ENCODE data around the gene FAM151B.
"Not testable (repeated sequence)": the region's sequence is repeated elsewhere in the genome, so short reads cannot be mapped to it uniquely, and the experiment has no call there.

FAM151B gene

GRCh38 chr5:80503641-80504040, 15.7 kb downstream of the FAM151B start:
- no peak for DNase-seq

GRCh38 chr5:80504833-80505232, 16.9 kb downstream of the FAM151B start:
- DNase-seq, result no peak

GRCh38 chr5:80507663-80508062, 19.8 kb downstream of the FAM151B start:
- DNase-seq, result no peak

GRCh38 chr5:80508844-80509243, 20.9 kb downstream of the FAM151B start:
- no peak for DNase-seq

DNA sequence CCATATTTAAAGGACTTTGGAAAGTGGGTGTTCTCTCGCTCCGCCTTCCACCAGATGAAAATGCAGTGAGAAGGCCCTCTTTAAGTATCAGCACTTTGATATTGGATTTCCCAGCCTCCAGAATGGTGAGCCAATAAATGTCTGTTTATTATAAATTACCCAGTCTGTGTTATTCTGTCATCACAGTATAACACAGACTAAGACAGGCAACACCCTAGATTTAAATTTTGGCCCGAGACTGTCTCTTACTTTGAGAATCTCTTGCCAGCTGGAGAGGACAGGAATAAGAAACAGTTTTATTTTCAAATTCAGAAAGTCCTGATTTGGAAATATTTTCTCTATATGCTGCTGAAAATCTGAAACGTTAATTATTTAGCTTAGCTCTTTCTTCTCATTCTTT, 21.5 kb downstream of the FAM151B start:
- DNase-seq, result no peak

DNA sequence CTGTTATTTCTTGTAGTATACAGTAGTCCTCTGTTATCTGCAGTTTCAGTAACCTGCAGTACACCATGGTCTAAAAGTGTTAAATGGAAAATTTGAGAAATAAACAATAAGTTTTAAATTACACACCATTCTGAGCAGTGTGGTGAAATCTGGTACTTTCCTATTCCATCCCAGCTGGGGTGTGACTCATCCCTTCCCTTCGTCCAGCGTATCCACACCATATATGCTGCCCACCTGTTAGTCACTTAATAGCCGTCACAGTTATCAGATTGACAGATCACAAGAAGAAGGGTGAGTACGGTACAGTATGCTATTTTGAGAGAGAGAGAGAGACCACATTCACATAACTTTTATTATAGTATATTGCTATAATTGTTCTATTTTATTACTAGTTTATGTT, 28.9 kb downstream of the FAM151B start:
- DNase-seq, result no peak

- DNase-seq, result no peak
Measured at GRCh38 chr5:80540691-80541090, 52.8 kb downstream of the FAM151B start.

DNA sequence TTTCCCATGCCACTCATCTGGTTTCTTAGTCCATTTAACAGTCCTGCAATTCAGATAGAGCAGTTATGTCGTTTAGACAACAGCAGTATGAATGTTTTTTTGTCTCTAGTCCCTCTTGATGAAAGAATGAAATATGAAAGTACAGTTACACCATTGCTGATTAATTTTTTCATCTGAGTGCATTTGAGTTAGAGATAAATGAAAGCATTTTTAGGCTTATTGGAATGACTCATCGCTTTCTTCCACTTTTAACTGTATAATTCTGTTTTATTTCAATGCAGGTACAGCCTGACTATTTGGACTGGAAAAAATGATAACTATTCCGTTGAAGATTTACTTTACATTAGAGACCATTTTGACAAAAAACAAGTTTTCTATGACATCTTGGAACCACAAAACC, 53.5 kb downstream of the FAM151B start:
- no peak for DNase-seq

GRCh38 chr5:80554646-80555045, 66.7 kb downstream of the FAM151B start:
- DNase-seq, result no peak

- DNase-seq, result no peak
Measured at GRCh38 chr5:80555099-80555498, 67.2 kb downstream of the FAM151B start.

- DNase-seq, result no peak
Measured at GRCh38 chr5:80559244-80559643, 71.3 kb downstream of the FAM151B start.

DNA sequence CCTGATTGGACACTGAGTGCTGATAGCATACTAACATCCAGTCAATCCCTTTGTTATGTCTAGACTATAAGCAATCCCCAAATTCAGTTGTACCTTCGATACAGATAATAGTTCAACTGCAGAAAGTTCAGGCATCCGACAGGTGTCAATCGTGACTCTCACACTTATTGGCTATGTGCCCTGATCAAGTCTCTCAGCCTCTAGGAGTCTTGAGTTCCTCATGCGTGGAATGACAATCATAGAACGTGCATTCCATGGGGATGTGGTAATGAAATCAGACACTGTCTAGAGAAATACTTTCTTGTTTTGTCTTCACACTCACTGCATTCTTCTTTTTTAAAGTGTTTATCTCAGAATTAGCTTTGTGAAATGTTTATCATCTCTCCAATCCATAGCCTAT, 77.4 kb downstream of the FAM151B start:
- no peak for DNase-seq

DNA sequence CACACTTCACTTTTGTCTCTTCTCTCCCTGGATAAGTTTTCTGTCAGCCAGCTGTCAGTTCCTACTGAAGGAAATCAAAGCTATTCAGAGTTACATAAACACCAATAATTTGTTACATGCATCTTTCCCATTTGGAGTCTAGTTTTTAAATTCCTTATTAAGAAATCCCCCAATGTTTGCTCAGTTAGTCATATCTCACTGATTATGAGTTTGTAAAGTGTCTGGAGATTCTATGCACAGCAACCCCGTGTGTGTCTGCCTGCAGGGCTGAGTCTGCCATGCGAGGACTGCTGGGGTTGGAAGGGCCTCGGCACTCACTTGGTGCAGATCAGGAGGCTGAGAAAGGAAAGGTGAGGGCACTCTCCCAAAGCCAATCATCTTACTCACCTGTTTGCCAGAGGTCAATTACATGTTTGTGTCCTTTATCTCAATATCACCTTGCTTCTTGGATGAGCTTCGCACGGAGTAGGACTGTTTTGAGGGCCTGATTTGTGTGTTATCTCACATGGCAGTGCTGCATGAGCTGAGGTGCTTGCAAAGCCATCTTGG, 78.9 kb downstream of the FAM151B start:
- DNase-seq, result no peak

GRCh38 chr5:80568251-80568650, 80.4 kb downstream of the FAM151B start:
- DNase-seq, result no peak

DNA sequence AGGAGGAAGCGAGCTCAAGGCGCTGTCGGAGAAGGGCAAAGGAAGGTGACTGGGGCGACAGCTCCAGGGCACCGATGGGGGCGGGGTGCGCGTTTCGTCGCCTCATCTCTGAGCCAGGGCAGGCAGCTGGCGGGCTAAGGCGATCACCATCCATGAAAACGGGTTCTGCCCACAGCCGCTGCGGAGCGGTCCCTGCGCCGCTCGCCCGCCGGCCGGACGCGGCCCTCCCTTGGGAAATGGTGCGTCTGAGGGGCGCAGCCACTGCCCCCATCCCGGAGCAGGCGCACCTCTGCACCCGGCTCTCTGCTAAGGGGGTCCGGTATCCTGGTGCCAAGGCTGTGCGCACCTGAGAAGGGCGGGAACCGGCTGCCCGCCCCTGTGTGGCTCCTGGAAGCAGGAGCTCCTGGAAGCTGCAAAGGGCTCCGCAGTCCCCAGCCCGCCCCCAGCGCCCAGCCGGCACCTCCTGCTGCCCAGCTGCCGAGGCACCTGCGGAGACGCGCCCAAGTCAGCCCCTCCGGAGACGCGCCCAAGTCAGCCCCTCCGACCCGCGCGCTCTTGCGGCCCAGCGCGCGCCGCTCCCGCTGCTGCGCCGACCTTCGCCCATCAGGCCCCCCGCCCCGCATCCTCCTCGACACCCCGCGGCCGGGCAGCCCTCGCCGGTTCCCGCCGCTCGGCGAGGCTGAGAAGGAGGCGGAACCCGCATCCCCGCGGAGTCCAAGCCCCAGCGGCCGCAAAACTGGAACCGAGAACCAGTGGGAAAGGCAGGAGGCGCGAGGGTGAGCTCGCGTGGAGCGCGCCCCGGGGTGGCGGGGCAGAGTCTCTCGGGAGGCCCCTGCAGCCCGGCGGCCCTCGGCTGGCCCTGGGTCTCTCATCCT, 81.4 kb downstream of the FAM151B start:
- DNase-seq, result no peak

DNA sequence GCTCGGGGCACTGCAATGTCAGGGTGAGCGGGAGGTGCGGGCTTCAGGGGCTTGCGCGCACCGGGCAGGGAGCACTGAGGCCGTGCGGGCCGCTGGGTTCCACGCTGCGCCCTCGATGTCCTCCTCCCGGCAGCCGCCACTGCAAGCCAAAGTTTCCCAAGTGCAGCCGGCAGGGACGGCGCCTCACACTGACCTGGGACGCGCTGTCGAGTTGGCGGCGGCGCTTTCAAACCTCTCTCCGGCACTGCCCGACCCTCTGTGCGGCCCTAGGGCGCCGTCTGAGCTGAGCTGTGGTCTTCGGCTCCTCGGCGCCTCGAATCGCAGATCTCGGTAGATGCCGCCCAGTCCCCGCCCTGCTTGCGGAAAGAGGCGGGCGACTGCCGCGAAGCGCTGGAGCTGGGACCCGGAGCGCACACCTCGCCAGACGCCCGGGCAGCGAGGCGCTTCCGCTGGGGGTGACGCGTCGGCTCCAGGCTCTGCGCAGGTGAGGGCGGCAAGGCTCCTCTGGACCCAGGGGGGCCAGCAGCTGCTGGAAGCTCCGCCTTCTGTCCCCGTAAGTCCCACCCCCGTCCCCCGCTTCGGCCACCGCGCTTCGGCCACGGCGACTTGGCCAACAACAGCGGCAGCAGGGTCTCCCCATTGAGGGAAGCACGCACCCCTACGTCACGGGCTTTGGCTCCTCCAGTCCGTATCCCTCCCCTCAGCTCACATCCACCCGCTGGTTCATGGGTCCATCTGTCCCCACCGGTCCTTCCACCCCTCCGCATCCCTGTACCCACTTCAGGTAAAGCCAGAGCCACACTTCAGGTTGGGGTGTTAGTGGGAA, 82.3 kb downstream of the FAM151B start, which contains the start of gene ANKRD34B:
Gene ANKRD34B (minus strand): TSS at position 320 of the 826 bp plus-strand sequence. CDS start 10,261 bp downstream, outside the sequence.
- peak in 1 of 51 donors; percentile 30 for DNase-seq

GRCh38 chr5:80573062-80573461, 85.2 kb downstream of the FAM151B start:
- DNase-seq, result no peak

- DNase-seq, result no peak
Measured at GRCh38 chr5:80576383-80576782, 88.5 kb downstream of the FAM151B start.

GRCh38 chr5:80577707-80578106, 89.8 kb downstream of the FAM151B start:
- DNase-seq, result no peak

DNA sequence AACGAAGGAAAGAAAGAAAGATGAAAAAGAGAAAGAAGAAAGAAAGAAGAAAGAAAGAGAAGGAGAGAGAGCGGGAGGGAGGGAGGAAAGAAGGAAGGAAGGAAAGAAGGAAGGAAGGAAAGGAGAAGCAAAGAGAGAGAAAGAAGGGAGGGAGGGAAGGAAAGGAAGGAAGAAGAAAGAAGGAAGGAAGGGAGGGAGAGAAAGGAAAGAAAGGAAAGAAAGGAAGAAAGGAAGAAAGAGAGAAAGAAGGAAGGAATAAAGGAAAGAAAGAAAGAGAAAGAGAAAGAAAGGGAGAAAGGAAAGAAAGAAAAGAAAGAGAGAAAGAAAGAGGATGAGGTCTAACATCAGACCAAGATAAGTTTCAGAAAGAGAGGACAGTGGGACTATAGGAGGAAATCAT, 91.2 kb downstream of the FAM151B start:
- no peak for DNase-seq

GRCh38 chr5:80580291-80580690, 92.4 kb downstream of the FAM151B start:
- not testable (repeated sequence) for DNase-seq

GRCh38 chr5:80584770-80585169, 96.9 kb downstream of the FAM151B start:
- DNase-seq, result no peak

Measured in hypothalamus (tissue), 51 donors.